C4-2B (cell line): ENCODE measurements around the gene CDKN1A.

Experiments used
- ZFX ChIP-seq: fragments of 450-650 bp; IDR thresholded peaks from 2 replicates; pipeline ENCODE4 v1.6.1; 2017
- TF ChIP-seq, protein P1 (sequence below): fragments of 450-650 bp; conservative IDR thresholded peaks from 2 replicates; pipeline ENCODE4 v1.5.1; 2017; ENCODE audit warnings: mild to moderate bottlenecking

GRCh38 chr6:36657271-36657670, 21.2 kb upstream of the CDKN1A start:
- TF ChIP-seq, protein P1, sequence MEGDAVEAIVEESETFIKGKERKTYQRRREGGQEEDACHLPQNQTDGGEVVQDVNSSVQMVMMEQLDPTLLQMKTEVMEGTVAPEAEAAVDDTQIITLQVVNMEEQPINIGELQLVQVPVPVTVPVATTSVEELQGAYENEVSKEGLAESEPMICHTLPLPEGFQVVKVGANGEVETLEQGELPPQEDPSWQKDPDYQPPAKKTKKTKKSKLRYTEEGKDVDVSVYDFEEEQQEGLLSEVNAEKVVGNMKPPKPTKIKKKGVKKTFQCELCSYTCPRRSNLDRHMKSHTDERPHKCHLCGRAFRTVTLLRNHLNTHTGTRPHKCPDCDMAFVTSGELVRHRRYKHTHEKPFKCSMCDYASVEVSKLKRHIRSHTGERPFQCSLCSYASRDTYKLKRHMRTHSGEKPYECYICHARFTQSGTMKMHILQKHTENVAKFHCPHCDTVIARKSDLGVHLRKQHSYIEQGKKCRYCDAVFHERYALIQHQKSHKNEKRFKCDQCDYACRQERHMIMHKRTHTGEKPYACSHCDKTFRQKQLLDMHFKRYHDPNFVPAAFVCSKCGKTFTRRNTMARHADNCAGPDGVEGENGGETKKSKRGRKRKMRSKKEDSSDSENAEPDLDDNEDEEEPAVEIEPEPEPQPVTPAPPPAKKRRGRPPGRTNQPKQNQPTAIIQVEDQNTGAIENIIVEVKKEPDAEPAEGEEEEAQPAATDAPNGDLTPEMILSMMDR = no peak
- TF ChIP-seq ZFX = no peak
